ENCODE data around the gene RRAS. TPM values are rescaled to one million over a fixed set of nuclear protein-coding genes. Genes with fewer than 3 reads are reported as not detected.

The RRAS gene
- total RNA-seq, 2 experiments from 2014 or later = 12.2 to 14.4 TPM

GRCh38 chr19:49683814-49684250 is 43.9 kb upstream of the RRAS start:
- DNase-seq = no peak
- ChIA-PET POLR2A (interaction anchor here (1.0 kb wide), 1 partner anchor 25 kb away, joined by 3 read pairs; no protein-coding TSS in a partner anchor), CTCF (interaction anchor here (1.0 to 1.6 kb wide), 4 partner anchors 9 to 24 kb away, joined by 3 to 4 read pairs (median 3); no protein-coding TSS in a partner anchor)
- Mint-ChIP-seq H3K9me3 (no peaks in the 10 kb centered on the region), H3K27ac (no peak overlapping the region), H3K4me1 (ENCODE audit: low read depth) (peaks cover 31% of the 10 kb centered on the region), H3K27me3 (no peaks in the 10 kb centered on the region), H3K36me3 (peaks cover 54% of the 10 kb centered on the region), H3K4me3 (no peak overlapping the region)
- intact Hi-C loops (cut with micrococcal nuclease) = no loop called here

DNA sequence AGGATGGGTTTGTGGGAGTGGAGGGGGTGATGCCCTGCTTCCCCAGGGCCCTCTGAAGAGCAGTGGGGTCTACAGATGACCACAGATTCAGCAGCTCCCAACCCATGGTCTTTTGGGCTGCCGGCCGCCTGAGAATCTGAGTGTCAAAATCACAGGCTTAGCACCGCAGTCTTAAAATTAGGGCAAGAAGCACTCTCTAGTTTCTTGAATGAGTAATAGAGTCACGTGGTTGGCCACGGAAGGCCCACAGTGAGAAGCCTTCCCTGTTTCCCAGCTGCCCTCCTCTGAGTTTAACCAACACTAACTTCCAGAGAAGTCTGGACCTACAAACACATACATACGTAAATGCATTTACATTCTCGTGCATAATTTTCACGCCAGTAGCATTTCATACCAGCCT is 42.3 kb upstream of the RRAS start:
- Mint-ChIP-seq H3K4me1 (ENCODE audit: low read depth) (peaks cover 37% of the 10 kb centered on the region), H3K36me3 (peaks cover 43% of the 10 kb centered on the region), H3K9me3 (no peaks in the 10 kb centered on the region), H3K4me3 (no peak overlapping the region), H3K27me3 (no peaks in the 10 kb centered on the region), H3K27ac (peak overlapping the region; percentile 51)
- ChIA-PET POLR2A (no interaction called here), CTCF (interaction anchor here (1.9 to 2.2 kb wide), 2 partner anchors 10 to 134 kb away, joined by 4 to 12 read pairs; no protein-coding TSS in a partner anchor)
- DNase-seq = no peak
- intact Hi-C loops (cut with micrococcal nuclease) = no loop called here

DNA sequence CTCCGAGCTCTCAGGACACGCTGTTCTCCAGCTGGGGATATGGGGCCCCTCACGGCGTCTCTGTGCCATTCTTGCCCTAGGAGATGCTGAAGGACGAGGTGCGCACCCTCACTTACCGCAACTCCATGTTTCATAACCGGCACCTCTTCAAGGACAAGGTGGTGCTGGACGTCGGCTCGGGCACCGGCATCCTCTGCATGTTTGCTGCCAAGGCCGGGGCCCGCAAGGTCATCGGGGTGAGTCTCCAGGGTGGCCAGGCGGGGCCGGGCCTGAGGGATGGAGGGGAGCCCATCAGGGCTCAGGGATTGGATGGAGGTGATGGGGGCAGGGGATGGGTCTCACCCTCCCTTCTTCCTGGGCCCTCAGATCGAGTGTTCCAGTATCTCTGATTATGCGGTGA is 41.9 kb upstream of the RRAS start:
- intact Hi-C loops (cut with micrococcal nuclease) = no loop called here
- no peak for DNase-seq
- ChIA-PET CTCF (interaction anchor here (0.9 to 2.2 kb wide), 4 partner anchors 10 to 133 kb away, joined by 3 to 12 read pairs (median 4); partner anchors contain the start of gene SCAF1), POLR2A (no interaction called here)
- no peaks in the 10 kb centered on the region for H3K9me3 Mint-ChIP-seq
- peaks cover 37% of the 10 kb centered on the region for H3K4me1 Mint-ChIP-seq (ENCODE audit: low read depth)
- peaks cover 39% of the 10 kb centered on the region for H3K36me3 Mint-ChIP-seq
- no peak overlapping the region for H3K4me3 Mint-ChIP-seq
- peak overlapping the region; percentile 38 for H3K27ac Mint-ChIP-seq
- H3K27me3 Mint-ChIP-seq = no peaks in the 10 kb centered on the region

- intact Hi-C loops (cut with micrococcal nuclease) = no loop called here
These were observed 40.7 kb upstream of the RRAS start for GRCh38 chr19:49680421-49681351.

DNA sequence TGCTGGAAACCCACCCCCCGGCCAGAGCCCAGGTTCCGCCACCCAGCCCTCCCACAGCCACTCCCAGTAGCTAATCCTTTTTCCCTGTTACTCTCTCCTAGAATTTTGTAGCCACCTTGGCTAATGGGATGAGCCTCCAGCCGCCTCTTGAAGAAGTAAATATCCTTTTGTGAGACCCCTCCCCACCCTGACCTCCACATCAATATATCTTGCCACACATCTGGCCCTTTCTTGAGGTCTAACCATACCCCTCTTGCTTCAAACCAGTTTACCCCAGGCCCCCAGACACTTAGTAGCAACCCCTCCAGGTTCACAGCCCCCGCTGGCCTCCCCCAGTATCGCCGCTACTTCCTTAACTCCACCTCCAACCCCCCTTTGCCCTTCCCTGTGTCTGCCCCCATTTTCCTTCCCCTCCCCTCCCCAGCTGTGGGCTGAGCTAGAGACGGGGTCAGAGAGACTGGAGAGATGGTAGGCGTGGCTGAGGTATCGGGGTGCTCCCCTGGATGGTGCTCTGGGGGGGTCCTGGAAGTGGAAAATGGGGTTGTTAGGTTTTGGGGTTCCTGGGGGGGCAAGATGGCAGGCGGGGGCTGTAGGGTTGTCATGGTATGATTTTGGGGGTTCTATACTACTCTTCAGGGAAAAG is 39.9 kb upstream of the RRAS start:
- intact Hi-C loops (cut with micrococcal nuclease) = loop anchor here (5.0 kb wide), 1 partner anchor 647 kb away; the partner anchor contains the start of gene KCNC3
- Mint-ChIP-seq H3K4me1 (ENCODE audit: low read depth) (peaks cover 43% of the 10 kb centered on the region), H3K9me3 (no peaks in the 10 kb centered on the region), H3K36me3 (peaks cover 29% of the 10 kb centered on the region), H3K4me3 (peak overlapping the region; percentile 41), H3K27ac (peak overlapping the region; percentile 67), H3K27me3 (no peaks in the 10 kb centered on the region)
- DNase-seq = no peak
- ChIA-PET CTCF (interaction anchor here (0.6 to 5.2 kb wide), 6 partner anchors 13 to 305 kb away, joined by 3 to 31 read pairs (median 4); partner anchors contain the start of genes BCL2L12, IRF3 and SCAF1), POLR2A (interaction anchor here (0.6 to 5.6 kb wide), 2 partner anchors 39 to 1179 kb away, joined by 3 to 48 read pairs; partner anchors contain the start of genes RRAS and SCAF1)

More at GRCh38 chr19:49680421-49681351, 40.7 kb upstream of the RRAS start:
- no peaks in the 10 kb centered on the region for H3K9me3 Mint-ChIP-seq
- ChIA-PET POLR2A (interaction anchor here (0.6 to 1.2 kb wide), 3 partner anchors 11 to 1180 kb away, joined by 3 read pairs; no protein-coding TSS in a partner anchor), CTCF (interaction anchor here (0.5 to 2.2 kb wide), 25 partner anchors 8 to 198 kb away, joined by 3 to 12 read pairs (median 4); partner anchors contain the start of genes AP2A1, RRAS and SCAF1)
- H3K27me3 Mint-ChIP-seq = no peaks in the 10 kb centered on the region
- H3K4me1 Mint-ChIP-seq (ENCODE audit: low read depth) = peaks cover 43% of the 10 kb centered on the region
- no peak overlapping the region for H3K4me3 Mint-ChIP-seq
- peak overlapping the region; percentile 67 for H3K27ac Mint-ChIP-seq
- peaks cover 36% of the 10 kb centered on the region for H3K36me3 Mint-ChIP-seq
- peak; percentile 96 for DNase-seq

- ChIA-PET POLR2A (interaction anchor here (0.8 to 5.6 kb wide), 4 partner anchors 14 to 152 kb away, joined by 3 to 48 read pairs (median 3); partner anchors contain the start of genes BCL2L12, FUZ, IRF3 and RRAS), CTCF (interaction anchor here (0.6 to 5.2 kb wide), 9 partner anchors 14 to 305 kb away, joined by 3 to 31 read pairs (median 4); partner anchors contain the start of genes BCL2L12, IRF3, RCN3 and RRAS)
- Mint-ChIP-seq H3K36me3 (peaks cover 25% of the 10 kb centered on the region), H3K27me3 (no peaks in the 10 kb centered on the region), H3K27ac (peak overlapping the region; percentile 96), H3K9me3 (no peaks in the 10 kb centered on the region), H3K4me1 (ENCODE audit: low read depth) (peaks cover 43% of the 10 kb centered on the region), H3K4me3 (peak overlapping the region; percentile 98)
- intact Hi-C loops (cut with micrococcal nuclease) = loop anchor here (1.0 to 5.0 kb wide), 3 partner anchors 132 to 648 kb away; partner anchors contain the start of genes AKT1S1, KCNC3 and TBC1D17
- no peak for DNase-seq
These were observed 39.2 kb upstream of the RRAS start for GRCh38 chr19:49678985-49679770.

DNA sequence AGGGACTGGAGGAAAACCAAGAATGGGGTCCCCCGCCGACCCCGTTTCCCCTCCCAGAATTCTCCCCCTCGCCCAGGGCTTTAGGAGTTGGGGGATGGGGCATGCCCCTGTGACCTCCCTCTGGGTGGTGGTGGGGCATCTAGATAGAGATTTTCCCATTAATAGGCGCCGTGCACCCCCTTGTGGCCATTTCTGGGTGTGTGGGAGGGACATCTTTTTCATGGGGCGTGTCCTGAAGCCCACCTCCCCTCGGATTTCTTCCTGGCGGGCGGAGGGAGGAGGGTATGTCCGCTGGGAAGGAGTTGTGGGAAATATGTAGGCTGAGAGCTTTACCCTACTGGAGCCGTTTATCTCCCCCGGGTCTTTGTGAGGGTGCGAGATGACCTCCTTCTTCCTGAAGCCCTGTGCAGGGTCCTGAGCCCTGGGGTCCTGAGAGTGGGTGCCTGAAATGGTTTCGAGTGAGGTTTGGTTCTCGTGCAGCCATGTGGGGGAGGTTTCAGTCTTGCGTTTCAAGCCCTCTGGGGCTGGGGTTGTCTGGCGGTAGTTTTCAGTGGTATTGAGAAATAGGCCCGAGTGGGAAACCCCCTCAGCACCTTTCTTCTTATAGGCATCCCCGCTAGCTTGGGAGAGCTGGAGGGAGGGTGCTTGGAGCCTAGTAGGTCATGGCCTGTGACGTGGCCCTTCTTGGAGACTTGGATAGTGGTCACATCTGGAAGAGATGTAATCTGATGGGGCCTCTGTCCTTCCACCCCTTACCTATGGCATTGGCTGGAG is 38.1 kb upstream of the RRAS start:
- CTCF ChIA-PET = interaction anchor here (0.6 to 5.2 kb wide), 14 partner anchors 13 to 1003 kb away, joined by 3 to 31 read pairs (median 4); partner anchors contain the start of genes BCL2L12, GYS1, IRF3 and RCN3
- POLR2A ChIA-PET = interaction anchor here (0.8 to 5.6 kb wide), 10 partner anchors 12 to 182 kb away, joined by 3 to 48 read pairs (median 6); partner anchors contain the start of genes ADM5, BCL2L12, CPT1C and FUZ

GRCh38 chr19:49677231-49677900 is 37.4 kb upstream of the RRAS start, which contains the start of gene PRMT1:
TSS of gene PRMT1 (plus strand) at chr19:49677271. CDS start at chr19:49677281, 10 bp downstream.
- peak; percentile 58 for DNase-seq
- H3K4me1 Mint-ChIP-seq (ENCODE audit: low read depth) = peaks cover 42% of the 10 kb centered on the region
- H3K36me3 Mint-ChIP-seq = peaks cover 13% of the 10 kb centered on the region
- intact Hi-C loops (cut with micrococcal nuclease) = loop anchor here (1.0 to 5.0 kb wide), 6 partner anchors 109 to 650 kb away; partner anchors contain the start of genes ALDH16A1, KCNC3 and RPS11
- no peaks in the 10 kb centered on the region for H3K27me3 Mint-ChIP-seq
- peak within 1 kb of the TSS; percentile 98 for H3K4me3 Mint-ChIP-seq
- H3K27ac Mint-ChIP-seq = peak within 1 kb of the TSS; percentile 96
- CTCF ChIA-PET = interaction anchor here (0.6 to 5.2 kb wide), 11 partner anchors 13 to 1003 kb away, joined by 3 to 31 read pairs (median 5); partner anchors contain the start of genes BCL2L12, GYS1, IRF3 and NOSIP
- no peaks in the 10 kb centered on the region for H3K9me3 Mint-ChIP-seq
- POLR2A ChIA-PET = interaction anchor here (1.4 to 5.6 kb wide), 7 partner anchors 12 to 181 kb away, joined by 3 to 48 read pairs (median 8); partner anchors contain the start of genes ADM5, BCL2L12, CPT1C and IRF3

More for the DNA sequence above, 38.1 kb upstream of the RRAS start:
- Mint-ChIP-seq H3K4me3 (peak overlapping the region; percentile 98), H3K27ac (peak overlapping the region; percentile 96), H3K36me3 (peaks cover 16% of the 10 kb centered on the region), H3K9me3 (no peaks in the 10 kb centered on the region), H3K4me1 (ENCODE audit: low read depth) (peaks cover 43% of the 10 kb centered on the region), H3K27me3 (no peaks in the 10 kb centered on the region)
- peak; percentile 89 for DNase-seq
- intact Hi-C loops (cut with micrococcal nuclease) = loop anchor here (1.0 to 5.0 kb wide), 8 partner anchors 109 to 649 kb away; partner anchors contain the start of genes AKT1S1, ALDH16A1, KCNC3 and RPS11

- ChIA-PET POLR2A (interaction anchor here (0.6 to 5.6 kb wide), 16 partner anchors 12 to 225 kb away, joined by 3 to 48 read pairs (median 4); partner anchors contain the start of genes ADM5, BCL2L12, CPT1C and IRF3), CTCF (interaction anchor here (0.9 to 5.2 kb wide), 9 partner anchors 12 to 683 kb away, joined by 3 to 31 read pairs (median 5); partner anchors contain the start of genes BCL2L12, CPT1C, GYS1 and IRF3)
- peak overlapping the region; percentile 98 for H3K4me3 Mint-ChIP-seq
- peak; percentile 100 for DNase-seq
- peaks cover 42% of the 10 kb centered on the region for H3K4me1 Mint-ChIP-seq (ENCODE audit: low read depth)
- H3K27ac Mint-ChIP-seq = peak overlapping the region; percentile 96
- H3K36me3 Mint-ChIP-seq = peaks cover 11% of the 10 kb centered on the region
- no peaks in the 10 kb centered on the region for H3K27me3 Mint-ChIP-seq
- no peaks in the 10 kb centered on the region for H3K9me3 Mint-ChIP-seq
- intact Hi-C loops (cut with micrococcal nuclease) = loop anchor here (1.0 to 5.0 kb wide), 9 partner anchors 12 to 650 kb away; partner anchors contain the start of genes ALDH16A1, BCL2L12, IRF3 and KCNC3
These were observed 36.9 kb upstream of the RRAS start for GRCh38 chr19:49676784-49677230.

All from activated CD4-positive, alpha-beta memory T cell treated with anti-CD3 and anti-CD28 coated beads for 36 hours (primary cell).